Right lobe of liver (tissue), 4 donors: ENCODE data around the gene RNF152.

Source experiments
- POLR2A ChIP-seq: fragments of 450-650 bp; IDR thresholded peaks from one replicate; pipeline ENCODE4 v1.6.1; 2017; ENCODE audit warnings: antibody characterized with exemption, mild to moderate bottlenecking
- TF ChIP-seq, protein P1 (sequence below), 4 donors: fragments of 200-600 bp in 3 of 4; fragments of 450-650 bp in 1 of 4; IDR thresholded peaks; one replicate each; pipeline versions ENCODE4 v1.5.1 to v1.8.0; 2016 to 2022; ENCODE audit warnings: antibody characterized with exemption in 4 of 4, mild to moderate bottlenecking in 2 of 4
- donor health status: DM: no; HTN: no; CAD: no.
- donor health status: DM: no; HTN: no; CAD: no.
- donor health status: DM: no; HTN: yes; CAD: no.

DNA sequence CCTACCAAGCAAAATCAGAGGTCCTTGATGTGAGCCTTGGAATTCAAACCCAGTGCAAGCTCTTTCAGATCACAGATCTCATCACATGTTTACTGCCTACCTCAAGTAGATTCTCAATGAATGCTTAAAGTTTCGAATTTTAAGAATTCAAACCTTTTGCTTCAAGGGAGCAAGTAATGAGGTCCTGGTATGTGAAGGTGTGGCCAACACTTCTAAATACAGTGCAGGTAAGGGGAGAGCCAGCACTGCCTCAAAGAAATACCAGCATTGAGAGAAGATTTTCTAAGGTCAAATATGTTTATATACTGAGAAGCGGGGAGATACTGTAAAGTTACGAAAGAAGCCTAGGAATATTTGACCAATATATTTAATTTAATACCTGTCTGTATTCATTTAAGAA is 19.7 kb upstream of the RNF152 start:
- TF ChIP-seq POLR2A: no peak
- TF ChIP-seq, protein P1, sequence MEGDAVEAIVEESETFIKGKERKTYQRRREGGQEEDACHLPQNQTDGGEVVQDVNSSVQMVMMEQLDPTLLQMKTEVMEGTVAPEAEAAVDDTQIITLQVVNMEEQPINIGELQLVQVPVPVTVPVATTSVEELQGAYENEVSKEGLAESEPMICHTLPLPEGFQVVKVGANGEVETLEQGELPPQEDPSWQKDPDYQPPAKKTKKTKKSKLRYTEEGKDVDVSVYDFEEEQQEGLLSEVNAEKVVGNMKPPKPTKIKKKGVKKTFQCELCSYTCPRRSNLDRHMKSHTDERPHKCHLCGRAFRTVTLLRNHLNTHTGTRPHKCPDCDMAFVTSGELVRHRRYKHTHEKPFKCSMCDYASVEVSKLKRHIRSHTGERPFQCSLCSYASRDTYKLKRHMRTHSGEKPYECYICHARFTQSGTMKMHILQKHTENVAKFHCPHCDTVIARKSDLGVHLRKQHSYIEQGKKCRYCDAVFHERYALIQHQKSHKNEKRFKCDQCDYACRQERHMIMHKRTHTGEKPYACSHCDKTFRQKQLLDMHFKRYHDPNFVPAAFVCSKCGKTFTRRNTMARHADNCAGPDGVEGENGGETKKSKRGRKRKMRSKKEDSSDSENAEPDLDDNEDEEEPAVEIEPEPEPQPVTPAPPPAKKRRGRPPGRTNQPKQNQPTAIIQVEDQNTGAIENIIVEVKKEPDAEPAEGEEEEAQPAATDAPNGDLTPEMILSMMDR (IDR thresholded peaks at IDR 0.05): no peak
